HG02759 (cell line): ENCODE data around the gene C11orf68.
"Not testable (repeated sequence)": the region's sequence is repeated elsewhere in the genome, so short reads cannot be mapped to it uniquely, and the experiment has no call there.

Experiments
- ATAC-seq: cut with Tn5 transposase; IDR thresholded peaks from one replicate; pipeline ENCODE4 v1.9.1; 2021; ENCODE audit warnings: mild to moderate bottlenecking, moderate library complexity; ENCODE audit not compliant: unreplicated experiment

Gene C11orf68

DNA sequence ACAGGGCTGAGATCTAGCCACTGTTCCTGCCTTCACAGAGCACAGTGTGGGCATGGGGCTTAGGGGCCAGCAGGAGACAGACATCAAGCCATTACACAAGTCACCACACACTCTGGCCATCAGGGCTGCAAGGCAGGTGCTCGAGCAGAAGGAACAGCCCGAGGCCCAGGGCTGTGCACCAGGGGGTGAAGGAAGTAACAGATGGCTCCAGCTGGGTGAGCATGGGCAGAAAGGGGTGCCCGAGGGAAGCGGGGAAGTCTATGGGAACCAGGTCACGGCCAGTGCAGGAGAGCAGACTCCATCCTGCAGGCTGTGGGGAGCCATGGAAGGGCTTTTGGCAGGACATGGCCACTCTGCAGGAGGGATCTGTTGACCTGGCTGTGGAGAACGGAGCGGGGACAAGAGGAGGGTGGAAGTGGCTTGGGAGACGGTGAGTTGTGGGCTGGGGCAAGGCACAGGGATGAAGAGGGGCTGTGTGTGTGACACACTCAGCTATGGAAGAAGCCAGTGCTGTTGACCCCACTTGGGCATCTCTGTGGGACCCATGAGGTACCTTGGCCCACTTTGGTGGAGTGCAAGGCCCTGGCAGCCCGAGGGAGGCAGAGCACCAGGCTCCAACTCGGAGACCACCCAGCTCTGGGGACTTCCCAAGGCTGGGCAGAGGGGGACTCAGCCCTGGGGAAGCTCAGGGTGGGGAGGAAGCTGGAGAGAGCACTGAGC lies 3.6 kb downstream of the C11orf68 start:
- no peak for ATAC-seq

GRCh38 chr11:65912845-65913244 lies 6.0 kb downstream of the C11orf68 start:
- ATAC-seq, result no peak

DNA sequence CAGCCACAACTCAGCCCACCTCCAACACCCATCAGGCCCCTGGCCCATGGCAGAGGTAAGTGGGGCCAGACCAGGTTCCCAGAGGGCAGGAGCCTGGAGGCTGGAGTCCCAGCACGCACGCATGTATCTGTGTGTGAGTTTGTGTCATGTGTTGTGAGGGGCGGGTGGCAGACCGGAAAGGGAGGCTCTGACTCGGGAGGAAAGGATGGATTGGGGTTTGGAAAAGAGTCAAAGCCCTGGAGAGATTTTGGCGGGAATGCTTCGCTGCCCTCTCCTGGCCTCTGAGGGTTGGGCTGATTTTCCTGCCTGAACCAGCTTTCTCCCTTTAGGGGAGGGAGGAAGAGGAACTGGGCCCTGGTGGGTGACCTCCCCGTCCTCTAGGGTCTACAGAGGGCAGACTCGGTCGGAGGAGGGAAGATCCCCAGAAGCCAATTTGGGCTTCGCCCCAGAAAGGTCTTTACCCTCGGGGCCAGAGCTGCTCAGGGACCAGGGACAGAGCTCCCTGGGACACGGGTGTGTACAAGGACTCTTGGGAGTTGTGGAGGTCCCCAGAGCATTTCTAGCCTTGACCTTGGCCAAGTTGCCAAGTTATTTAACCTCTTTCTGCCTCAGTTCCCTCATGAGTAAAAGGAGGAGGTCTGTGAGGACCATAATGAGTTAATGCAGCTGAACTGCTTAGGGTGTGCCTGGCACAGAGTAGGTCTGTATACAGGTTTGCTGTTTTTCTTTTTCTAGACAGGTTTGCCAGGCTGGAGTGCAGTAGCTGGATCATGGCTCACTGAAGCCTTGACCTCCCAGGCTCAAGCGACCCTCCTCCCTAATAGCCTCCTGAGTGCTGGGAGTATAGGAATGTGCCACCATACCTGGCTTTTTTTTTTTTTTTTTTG lies 6.9 kb downstream of the C11orf68 start:
- no peak for ATAC-seq

DNA sequence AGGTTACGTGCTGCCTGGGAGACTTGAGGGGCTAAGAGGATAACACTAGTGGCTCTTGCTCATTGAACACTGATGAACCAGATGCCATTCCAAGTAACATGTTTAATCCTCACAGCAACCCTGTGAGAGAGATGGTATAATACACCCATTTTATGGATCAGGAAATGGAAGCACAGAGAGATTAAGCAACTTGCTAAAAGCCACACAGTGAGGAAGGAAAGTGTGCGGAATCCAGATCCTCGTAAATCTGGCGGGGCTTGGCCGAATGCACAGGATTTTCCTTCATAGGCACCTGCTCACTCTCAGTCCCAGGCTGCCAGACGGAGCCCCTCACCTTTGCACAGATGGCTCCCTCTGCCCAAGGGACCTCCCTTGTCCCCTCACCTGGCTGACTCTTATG lies 11.0 kb downstream of the C11orf68 start:
- no peak for ATAC-seq

DNA sequence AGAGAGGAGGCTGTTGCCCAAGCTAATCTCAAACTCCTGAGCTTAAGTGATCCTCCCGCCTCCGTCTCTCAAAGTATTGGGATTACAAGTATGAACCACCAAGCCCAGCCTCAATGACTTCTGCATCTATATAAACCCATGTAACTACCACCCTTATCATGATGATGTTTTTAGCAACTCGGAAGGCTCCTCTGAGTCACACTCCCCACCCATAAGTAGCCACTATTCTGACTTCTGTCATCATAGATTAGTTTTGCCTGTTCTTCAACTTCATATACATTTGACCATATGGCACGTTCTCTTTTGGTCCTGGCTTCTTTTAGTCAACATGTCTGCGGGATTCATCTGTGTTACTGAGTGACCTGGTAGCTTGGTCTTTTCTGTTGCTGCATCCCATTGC lies 12.3 kb downstream of the C11orf68 start:
- no peak for ATAC-seq

- ATAC-seq, result no peak
Observed at GRCh38 chr11:65903715-65904114, 15.1 kb downstream of the C11orf68 start.

DNA sequence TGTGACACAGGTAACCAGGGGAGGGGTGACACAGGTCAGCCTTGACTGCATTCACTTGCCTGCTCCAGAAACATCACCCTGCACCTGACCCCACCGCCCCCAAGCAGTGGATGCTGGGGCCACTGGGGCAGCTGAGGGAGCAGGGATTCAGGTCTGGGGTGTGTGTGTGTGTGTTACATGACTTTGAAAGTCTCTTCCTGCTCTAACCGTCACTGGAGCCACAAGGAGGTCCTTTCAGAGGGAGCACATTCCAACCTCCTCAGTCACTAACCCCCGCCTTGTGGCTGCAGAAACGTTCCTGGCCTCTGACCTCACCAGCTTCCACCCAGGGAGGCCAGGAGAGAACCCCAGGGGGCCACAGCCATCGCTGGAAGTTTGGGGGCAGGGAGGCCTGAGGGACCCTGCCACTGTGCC lies 15.8 kb downstream of the C11orf68 start:
- no peak for ATAC-seq

DNA sequence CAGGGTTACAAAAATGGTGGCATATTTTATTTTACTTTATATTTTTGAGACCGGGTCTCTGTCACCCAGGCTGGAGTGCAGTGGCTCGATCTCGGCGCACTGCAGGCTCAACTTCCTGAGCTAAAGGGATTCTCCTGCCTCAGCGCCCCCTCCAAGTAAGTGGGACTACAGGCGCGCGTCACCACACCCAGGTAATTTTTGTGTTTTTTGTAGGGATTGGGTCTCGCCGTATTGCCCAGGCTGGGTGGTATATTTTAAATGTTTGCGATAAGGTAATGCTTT lies 18.0 kb downstream of the C11orf68 start:
- ATAC-seq, result no peak

- peak; percentile 79 for ATAC-seq
Observed at GRCh38 chr11:65900125-65900898, 18.6 kb downstream of the C11orf68 start, which contains the start of gene FOSL1. TSS of gene FOSL1 (minus strand) at chr11:65900388. CDS start at chr11:65900339, 49 bp downstream.

DNA sequence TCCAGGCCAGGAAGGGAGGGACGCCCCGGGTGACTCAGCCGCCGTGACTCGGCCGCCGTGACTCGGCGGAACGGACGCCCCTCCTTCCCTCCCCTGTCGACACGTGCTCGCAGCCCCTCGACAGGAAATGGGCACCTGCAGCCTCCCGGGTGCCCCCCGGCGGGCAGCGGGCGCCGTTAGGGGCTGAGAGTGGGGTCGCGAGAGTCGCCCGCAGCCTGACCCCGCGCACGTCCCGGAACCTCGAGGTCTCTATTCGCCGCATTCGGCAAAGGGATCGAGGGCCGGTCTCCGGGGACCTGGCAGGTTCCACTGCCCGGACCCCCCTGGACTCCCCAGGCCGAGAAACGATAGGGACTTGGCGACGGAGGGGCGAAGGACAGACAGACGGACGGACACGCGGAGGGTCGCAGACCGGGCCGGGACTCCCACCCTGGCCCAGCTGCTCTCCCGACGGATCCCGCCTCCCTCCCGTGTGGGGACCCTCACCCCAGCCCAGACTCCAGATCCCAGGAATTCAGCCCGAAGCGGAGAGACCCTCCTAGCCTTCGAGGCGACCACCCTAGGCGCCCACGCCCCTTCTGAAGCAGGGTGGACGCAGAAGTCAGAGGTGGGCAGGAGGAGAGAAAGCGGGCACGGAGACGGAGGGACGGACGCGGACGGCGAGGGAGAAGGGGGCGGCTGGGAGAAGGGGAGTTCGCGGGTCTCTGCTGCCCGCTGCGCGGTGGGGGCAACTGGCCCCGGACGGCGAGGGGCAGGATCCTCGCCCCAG lies 19.3 kb downstream of the C11orf68 start:
- ATAC-seq, result no peak

DNA sequence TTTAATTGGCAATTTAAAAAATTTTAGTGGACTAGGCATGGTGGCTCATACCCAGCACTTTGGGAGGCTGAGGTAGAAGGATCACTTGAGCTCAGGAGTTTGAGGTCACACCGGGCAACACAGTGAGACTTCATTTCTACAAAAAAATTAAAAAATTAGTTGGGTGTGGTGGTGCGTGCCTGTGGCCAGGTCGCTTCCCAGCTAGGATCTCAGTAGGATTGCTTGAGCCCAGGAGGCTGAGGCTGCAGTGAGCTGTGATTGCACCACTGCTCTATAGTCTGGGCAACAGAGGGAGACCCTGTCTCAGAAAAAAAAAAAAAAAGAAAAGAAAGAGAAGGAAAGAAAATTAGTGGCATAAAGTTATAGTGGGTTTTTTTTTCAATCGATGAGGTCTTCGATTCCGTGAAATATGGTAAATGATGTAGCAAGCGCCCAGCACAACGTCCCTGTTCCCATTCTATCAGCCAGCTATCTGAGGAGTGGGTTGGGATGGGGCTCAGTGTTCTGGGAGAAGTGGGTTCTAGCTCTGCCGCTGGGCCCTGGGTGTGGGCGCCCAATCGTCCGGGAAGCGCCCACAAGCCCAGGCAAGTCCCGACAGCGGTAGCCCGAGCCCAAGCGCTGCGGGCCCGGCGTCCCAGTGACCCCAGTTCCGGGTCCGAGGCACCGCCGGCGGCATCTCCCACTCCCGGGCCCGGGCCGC lies 20.1 kb downstream of the C11orf68 start:
- ATAC-seq, result no peak

GRCh38 chr11:65897020-65897471 lies 21.8 kb downstream of the C11orf68 start:
- no peak for ATAC-seq

- ATAC-seq, result no peak
Observed at GRCh38 chr11:65896034-65896999, 22.5 kb downstream of the C11orf68 start.

DNA sequence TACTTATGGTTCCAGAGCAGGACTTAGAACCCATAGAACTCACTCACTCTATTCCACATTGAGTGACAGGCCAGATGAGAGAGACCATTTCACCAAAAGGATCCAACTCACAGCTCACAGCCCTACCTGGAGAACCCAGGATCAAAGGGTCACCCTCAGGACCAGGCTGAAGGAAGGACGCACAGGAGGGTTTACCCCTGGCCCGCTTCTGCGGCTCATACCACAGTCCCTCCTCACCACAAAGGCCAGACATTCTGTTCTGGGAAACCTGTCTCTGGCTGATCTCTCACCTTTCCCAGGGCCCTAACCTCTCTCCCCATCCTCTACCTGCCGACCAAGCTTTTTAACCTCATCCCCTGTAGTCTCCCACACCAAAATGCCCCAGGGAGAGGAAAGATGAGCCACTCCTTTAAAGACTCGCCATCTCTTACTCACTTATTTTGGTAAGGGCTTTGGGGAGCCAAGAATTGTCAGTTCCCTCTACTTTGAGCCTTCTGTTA lies 23.3 kb downstream of the C11orf68 start:
- no peak for ATAC-seq

DNA sequence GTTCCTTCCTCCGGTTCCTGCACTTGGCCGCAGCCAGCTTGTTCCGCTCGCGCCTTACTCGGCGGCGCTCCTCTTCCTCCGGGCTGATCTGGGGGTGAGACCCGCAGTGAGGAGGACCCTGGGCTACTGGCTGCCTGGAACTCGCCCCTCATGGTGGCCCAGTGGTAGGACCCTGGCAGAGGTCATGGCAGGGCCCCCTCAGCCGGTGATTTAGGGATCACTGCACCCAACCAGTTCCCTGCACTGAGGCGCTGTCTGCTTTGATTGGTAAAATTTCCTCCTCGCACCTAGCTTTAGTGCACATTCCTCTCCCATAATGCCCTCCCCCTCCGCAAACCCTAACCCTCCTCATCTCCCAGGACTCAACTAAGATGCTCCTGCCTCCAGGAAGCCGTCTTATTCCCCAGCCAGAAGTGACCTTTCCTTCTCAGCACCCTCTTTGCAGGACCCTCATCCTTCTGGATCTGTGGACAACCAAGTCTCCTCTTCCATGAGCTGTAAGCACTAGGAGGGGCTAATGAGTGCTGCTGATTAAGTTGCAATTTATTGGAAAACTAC lies 24.7 kb downstream of the C11orf68 start:
- ATAC-seq, result no peak

DNA sequence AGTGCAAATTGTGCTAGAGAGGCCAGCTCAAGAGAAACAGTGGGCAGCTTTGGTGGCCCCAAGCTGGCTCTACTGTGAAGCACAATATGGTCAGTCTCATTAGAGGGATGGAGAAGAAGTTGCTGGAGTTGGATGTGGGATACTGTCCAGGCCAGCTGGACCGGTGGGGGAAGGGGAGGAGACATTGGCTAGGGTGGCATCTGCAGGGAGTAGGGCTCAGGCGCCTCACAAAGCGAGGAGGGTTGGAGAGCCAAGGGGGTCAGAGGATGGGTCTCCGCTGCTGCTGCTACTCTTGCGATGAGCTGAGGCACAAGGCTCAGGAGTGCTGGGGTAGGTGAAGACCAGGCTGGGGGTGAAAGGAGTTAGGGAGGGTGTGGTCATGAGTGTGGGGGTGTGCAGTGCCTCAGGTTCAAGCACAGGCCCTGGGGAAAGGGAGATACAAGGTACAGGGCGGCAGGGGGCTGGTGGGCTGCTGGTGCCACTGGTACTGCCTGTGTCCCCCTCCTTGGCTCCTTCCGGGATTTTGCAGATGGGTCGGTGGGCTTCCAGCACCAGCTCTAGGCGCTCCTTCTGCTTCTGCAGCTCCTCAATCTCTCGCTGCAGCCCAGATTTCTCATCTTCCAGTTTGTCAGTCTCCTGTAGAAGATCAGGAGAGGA lies 26.1 kb downstream of the C11orf68 start:
- no peak for ATAC-seq

DNA sequence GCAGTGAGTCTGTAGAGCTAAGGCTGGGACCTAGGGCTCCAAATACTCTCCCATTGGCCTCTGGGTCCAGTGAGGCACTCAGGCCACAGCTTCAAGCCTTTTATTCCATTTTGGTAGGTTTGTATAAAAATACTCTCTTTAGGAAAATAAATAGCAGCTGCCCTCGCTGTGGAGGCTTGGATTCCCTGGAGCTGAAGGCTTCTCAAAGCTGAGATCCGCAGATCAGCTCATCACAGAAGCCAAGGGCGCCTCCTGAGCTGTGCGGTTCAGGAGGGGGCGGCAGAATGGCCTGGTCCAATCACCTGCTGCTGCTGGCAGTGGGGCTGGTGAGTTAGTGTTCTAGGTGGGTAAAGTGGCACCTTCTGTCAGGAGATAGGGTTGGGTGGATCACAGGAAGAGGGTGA lies 26.7 kb downstream of the C11orf68 start:
- not testable (repeated sequence) for ATAC-seq
